Epithelial cell of esophagus (primary cell): ENCODE results near the gene ABLIM2.
A peak's percentile ranks its signal among the peaks of the same experiment; 100 is the strongest.

ENCODE experiments used
- DNase-seq: peaks from one replicate; pipeline ENCODE4 v3.0.0; 2010; ENCODE audit warnings: low read depth
- H3K4me3 ChIP-seq: 2 replicates; pipeline ENCODE4 v1.5.1; 2011; ENCODE audit warnings: mild to moderate bottlenecking, low read length, control low read depth
- CTCF ChIP-seq: IDR thresholded peaks from 2 replicates; pipeline ENCODE4 v1.5.1; 2011; ENCODE audit warnings: low read depth, mild to moderate bottlenecking, low read length, control low read depth, inconsistent platforms; ENCODE audit not compliant: insufficient read depth; ENCODE audit errors: missing control alignments

The ABLIM2 gene

GRCh38 chr4:8163026-8163425, 4.4 kb upstream of the ABLIM2 start:
- DNase-seq, result no peak
- no peak for TF ChIP-seq CTCF
- no peak overlapping the region for H3K4me3 ChIP-seq

- DNase-seq, result peak; percentile 33
- no peak for TF ChIP-seq CTCF
- no peak overlapping the region for H3K4me3 ChIP-seq
These were observed 4.0 kb upstream of the ABLIM2 start for GRCh38 chr4:8162625-8163024.

- DNase-seq, result no peak
- TF ChIP-seq CTCF, result no peak
- H3K4me3 ChIP-seq, result no peak overlapping the region
These were observed 2.0 kb upstream of the ABLIM2 start for GRCh38 chr4:8160572-8160971.

GRCh38 chr4:8160233-8160560, 1.6 kb upstream of the ABLIM2 start:
- no peak overlapping the region for H3K4me3 ChIP-seq
- DNase-seq, result no peak
- no peak for TF ChIP-seq CTCF

- no peak for DNase-seq
- H3K4me3 ChIP-seq, result peak overlapping the region; percentile 89
- TF ChIP-seq CTCF, result no peak
These were observed 1.1 kb upstream of the ABLIM2 start for GRCh38 chr4:8159537-8160232.

GRCh38 chr4:8157944-8158709, 486 bp downstream of the ABLIM2 start:
- peak overlapping the region; percentile 46 for H3K4me3 ChIP-seq
- no peak for DNase-seq
- no peak for TF ChIP-seq CTCF

- H3K4me3 ChIP-seq, result no peak overlapping the region
- no peak for TF ChIP-seq CTCF
- no peak for DNase-seq
These were observed 1.1 kb downstream of the ABLIM2 start for GRCh38 chr4:8157496-8157895.
